GM18502 (cell line): Measurements from ENCODE around the gene RNASET2.
"Not testable (repeated sequence)": the region's sequence is repeated elsewhere in the genome, so short reads cannot be mapped to it uniquely, and the experiment has no call there.

Source experiments
- ATAC-seq: cut with Tn5 transposase; IDR thresholded peaks from one replicate; pipeline ENCODE4 v1.9.1; 2021; ENCODE audit warnings: mild to moderate bottlenecking; ENCODE audit not compliant: unreplicated experiment, poor library complexity

The RNASET2 gene

GRCh38 chr6:166929542-166930189 is 26.7 kb downstream of the RNASET2 start:
- no peak for ATAC-seq

GRCh38 chr6:166928644-166929541 is 27.5 kb downstream of the RNASET2 start:
- no peak for ATAC-seq

GRCh38 chr6:166927935-166928643 is 28.3 kb downstream of the RNASET2 start:
- no peak for ATAC-seq

DNA sequence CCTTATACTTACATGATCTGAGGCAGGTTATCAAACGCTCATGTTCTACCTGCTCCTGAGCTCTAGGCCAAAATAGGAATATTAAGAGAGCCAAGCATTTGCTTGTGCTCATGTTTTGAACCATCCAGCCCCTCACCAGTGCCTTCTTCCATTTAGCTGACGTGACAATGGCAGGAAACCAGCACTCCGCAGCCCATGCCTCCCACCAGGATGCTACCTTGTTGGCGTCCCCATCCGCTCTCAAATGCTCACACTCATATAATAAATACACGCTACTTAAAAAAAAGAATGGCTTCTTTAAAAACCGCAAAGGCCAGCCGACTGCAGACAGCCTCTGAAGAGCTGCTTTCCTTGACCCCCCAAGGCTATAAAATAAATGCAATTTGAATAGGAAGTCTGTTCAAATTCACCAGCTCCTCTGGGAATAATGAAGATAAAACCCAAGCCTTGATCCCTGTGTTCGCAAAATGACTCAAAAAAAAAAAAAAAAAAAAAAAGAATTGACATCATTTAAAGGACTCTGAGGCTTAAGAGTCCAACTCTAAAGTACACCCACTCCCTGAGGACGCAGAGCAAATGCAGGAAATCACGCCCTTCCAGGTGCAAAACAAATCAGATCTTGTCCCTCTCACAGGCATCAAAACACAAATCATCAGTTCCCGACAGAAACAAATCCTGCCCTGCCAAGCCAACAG is 29.0 kb downstream of the RNASET2 start:
- no peak for ATAC-seq

- ATAC-seq: no peak
Observed at GRCh38 chr6:166926748-166927147, 29.6 kb downstream of the RNASET2 start.

DNA sequence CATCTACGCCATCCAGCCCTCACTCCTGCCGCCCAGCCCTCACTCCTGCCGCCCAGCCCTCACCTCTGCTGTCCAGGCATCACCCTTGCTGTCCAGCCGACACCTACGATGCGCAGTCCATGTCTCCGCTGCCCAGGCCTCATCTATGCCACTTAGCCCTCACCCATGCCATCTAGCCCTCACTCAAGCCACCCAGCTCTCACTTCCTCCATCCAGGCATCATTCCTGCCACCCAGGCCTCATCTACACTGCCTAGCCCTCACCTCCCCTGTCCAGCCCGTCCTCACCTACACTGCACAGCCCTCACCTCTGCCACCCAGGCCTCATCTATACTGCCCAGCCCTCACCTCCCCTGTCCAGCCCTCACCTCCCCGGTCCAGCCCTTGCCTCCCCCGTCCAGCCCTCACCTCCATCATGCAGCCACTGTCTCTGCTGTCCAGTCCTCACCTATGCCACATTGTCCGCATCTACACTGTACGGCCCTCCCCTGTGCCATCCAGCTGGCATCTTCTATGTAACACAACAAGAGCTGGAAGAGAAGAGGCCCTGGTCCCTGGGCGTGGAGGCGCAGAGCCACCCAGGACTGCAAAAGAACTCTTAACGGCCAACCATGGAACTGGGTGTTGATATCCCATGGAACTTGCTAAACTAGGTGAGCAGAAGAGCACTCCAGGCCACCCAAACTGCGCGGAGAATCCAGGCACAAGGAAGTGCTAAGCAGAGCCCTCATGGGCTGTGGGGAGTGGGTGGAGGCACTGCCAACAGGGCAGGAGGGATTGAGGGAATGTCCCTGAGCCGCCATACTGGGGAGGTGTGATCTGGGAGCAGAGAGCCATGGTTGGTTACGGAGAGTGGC is 31.0 kb downstream of the RNASET2 start:
- no peak for ATAC-seq

GRCh38 chr6:166924531-166924930 is 31.8 kb downstream of the RNASET2 start:
- no peak for ATAC-seq

GRCh38 chr6:166922937-166923336 is 33.4 kb downstream of the RNASET2 start:
- no peak for ATAC-seq

DNA sequence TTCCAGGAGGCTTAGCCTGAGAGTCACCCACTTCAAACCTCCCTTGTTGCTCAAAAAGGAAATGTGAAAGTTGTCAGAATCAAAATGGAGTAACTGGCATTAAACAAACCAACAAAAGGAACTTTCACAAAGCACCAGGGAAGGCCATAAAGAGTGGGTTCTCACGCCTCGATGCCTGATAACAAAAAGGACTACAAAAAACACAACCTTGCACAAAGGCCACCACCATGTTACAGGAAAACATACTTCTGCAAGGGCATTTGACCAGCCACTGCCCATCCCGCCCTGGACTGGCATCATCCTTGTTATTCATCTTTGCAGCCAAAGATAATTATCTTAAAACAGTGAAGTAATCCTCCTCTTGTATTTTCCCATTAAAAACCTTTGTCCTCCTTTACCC is 34.8 kb downstream of the RNASET2 start:
- ATAC-seq: no peak

DNA sequence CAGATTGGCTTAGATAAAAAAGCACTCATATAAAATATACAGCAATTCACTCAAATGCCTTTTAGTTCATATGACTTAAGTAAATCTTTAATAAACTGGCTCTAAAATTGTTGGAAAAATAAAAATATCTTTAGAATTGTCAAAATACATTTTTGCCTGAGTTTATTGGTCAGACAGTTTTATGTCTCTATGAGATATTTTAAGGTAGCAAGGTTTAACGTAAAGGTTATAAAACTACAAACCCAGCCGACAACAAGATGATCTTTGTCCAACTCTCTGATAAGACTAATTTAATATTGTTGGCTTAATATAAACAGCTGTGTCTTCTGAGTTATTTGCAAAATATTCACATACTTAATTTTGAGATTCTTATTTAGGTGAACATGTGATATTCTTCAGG is 39.5 kb downstream of the RNASET2 start:
- ATAC-seq: no peak

- not testable (repeated sequence) for ATAC-seq
Observed at GRCh38 chr6:166915484-166915883, 40.9 kb downstream of the RNASET2 start.

- not testable (repeated sequence) for ATAC-seq
Observed at GRCh38 chr6:166914952-166915351, 41.4 kb downstream of the RNASET2 start.

GRCh38 chr6:166911248-166911677 is 45.1 kb downstream of the RNASET2 start:
- ATAC-seq: no peak

DNA sequence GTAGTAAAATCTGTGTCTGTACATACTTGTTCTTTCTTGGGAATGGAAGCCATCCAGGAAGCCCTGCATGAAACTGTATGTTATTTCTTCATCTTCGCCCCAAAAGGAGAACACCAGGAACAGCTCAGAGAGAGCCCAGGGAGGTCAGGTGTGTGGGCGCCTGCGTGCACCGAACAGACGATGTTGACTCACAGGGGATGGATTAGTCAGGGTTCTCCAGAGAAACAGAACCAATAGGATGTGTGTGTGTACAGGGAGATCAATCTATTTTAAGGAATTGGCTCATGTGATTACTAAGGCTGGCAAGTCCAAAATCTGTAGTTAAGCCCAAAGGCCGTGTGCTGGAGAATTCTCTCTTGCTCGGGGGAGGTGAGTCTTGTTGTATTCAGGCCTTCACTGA is 45.7 kb downstream of the RNASET2 start:
- ATAC-seq: no peak

DNA sequence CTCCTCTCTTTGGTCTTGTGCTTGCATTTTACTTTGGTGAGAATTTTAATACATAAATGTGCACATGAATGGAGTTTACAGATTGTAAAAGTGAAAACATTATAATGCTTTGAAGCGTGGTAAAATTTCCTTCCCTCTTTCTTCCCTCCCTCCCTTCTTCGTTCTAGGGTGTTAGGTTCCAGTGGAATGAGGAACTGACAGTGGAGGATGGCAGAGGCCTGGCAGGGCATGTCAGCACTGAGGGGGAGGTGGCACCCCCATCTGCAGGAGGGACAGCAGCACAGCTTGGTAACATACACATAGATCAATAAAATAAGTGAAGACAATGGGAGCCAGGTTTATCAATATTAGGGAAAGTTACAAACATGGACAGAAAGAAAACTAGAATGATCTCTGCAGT is 47.5 kb downstream of the RNASET2 start:
- no peak for ATAC-seq

GRCh38 chr6:166907871-166908806 is 48.2 kb downstream of the RNASET2 start:
- ATAC-seq: no peak

- peak; percentile 85 for ATAC-seq
Observed at GRCh38 chr6:166907373-166907841, 48.9 kb downstream of the RNASET2 start.

GRCh38 chr6:166906376-166907044 is 49.8 kb downstream of the RNASET2 start:
- no peak for ATAC-seq
